HEK293 (cell line): ENCODE data around the gene ESRRA.

Source experiments
- CTCF ChIA-PET: fragments of 350-600 bp; formaldehyde crosslinking; extraction: SDS; loops from one replicate; lab custom pipeline; 2021; ENCODE audit warnings: antibody characterized with exemption; lab: Yijun Ruan, JAX
- POLR2A ChIA-PET: fragments of 300-600 bp; formaldehyde crosslinking; extraction: SDS; loops from one replicate; lab custom pipeline; 2020; ENCODE audit warnings: antibody characterized with exemption, inconsistent platforms; lab: Yijun Ruan, JAX
- H3K27ac ChIP-seq: fragments of 200-500 bp; sonication (Bioruptor generic); 2 replicates; pipeline ENCODE4 v1.5.1; 2014; ENCODE audit warnings: low read depth, low read length, control low read depth, inconsistent platforms; ENCODE audit errors: extremely low read depth
- H3K36me3 ChIP-seq, 2 experiments: fragments of 200-500 bp in 1 of 2; sonication (Bioruptor generic) in 1 of 2; 1 replicate in 1 of 2; 2 replicates in 1 of 2; pipeline ENCODE4 v1.5.1; 2014 to 2017; ENCODE audit warnings: inconsistent platforms in 2 of 2, low read length in 2 of 2; ENCODE audit not compliant: control insufficient read depth in 2 of 2, insufficient read depth in 1 of 2
- H3K4me1 ChIP-seq: fragments of 200-500 bp; sonication (Bioruptor generic); 2 replicates; pipeline ENCODE4 v1.5.1; 2014; ENCODE audit warnings: mild to moderate bottlenecking, low read length, inconsistent platforms; ENCODE audit not compliant: control insufficient read depth, insufficient read depth
- H3K4me3 ChIP-seq: 2 replicates; pipeline ENCODE4 v1.5.1; 2011; ENCODE audit warnings: low read depth, mild to moderate bottlenecking, control low read depth, low read length, moderate library complexity
- H3K9me3 ChIP-seq: fragments of 200-500 bp; sonication (Bioruptor generic); 2 replicates; pipeline ENCODE4 v1.5.1; 2014; ENCODE audit warnings: low read depth, low read length, inconsistent platforms; ENCODE audit not compliant: control insufficient read depth, insufficient read depth
- EGR2 ChIP-seq: fragments of 450-650 bp; formaldehyde crosslinking; IDR thresholded peaks from 2 replicates; pipeline ENCODE4 v1.5.1; 2016; ENCODE audit warnings: low read depth, missing biosample characterization, missing genetic modification characterization
- KLF1 ChIP-seq: fragments of 450-650 bp; formaldehyde crosslinking; IDR thresholded peaks from 2 replicates; pipeline ENCODE4 v1.5.1; 2016; ENCODE audit warnings: missing biosample characterization, missing genetic modification characterization
- KLF10 ChIP-seq: fragments of 450-650 bp; IDR thresholded peaks from 2 replicates; pipeline ENCODE4 v1.5.1; 2018; ENCODE audit warnings: missing biosample characterization, mild to moderate bottlenecking, missing genetic modification characterization
- KLF16 ChIP-seq: fragments of 450-650 bp; formaldehyde crosslinking; IDR thresholded peaks from 2 replicates; pipeline ENCODE4 v1.5.1; 2017; ENCODE audit warnings: missing biosample characterization, missing genetic modification characterization
- RBAK ChIP-seq: fragments of 450-650 bp; formaldehyde crosslinking; IDR thresholded peaks from 2 replicates; pipeline ENCODE4 v1.5.1; 2016; ENCODE audit warnings: missing biosample characterization, missing genetic modification characterization
- SCRT2 ChIP-seq: fragments of 450-650 bp; formaldehyde crosslinking; IDR thresholded peaks from 2 replicates; pipeline ENCODE4 v1.5.1; 2016; ENCODE audit warnings: missing biosample characterization, missing genetic modification characterization
- YY2 ChIP-seq: fragments of 450-650 bp; formaldehyde crosslinking; IDR thresholded peaks from 2 replicates; pipeline ENCODE4 v1.5.1; 2016; ENCODE audit warnings: missing biosample characterization, missing genetic modification characterization
- ZBTB1 ChIP-seq: fragments of 450-650 bp; formaldehyde crosslinking; IDR thresholded peaks from 2 replicates; pipeline ENCODE4 v1.5.1; 2016; ENCODE audit warnings: missing biosample characterization, missing genetic modification characterization
- ZBTB26 ChIP-seq: fragments of 450-650 bp; formaldehyde crosslinking; optimal IDR thresholded peaks from 2 replicates; pipeline ENCODE3; 2016; ENCODE audit warnings: missing biosample characterization, mild to moderate bottlenecking, missing genetic modification characterization
- ZFP37 ChIP-seq: fragments of 450-650 bp; formaldehyde crosslinking; IDR thresholded peaks from 2 replicates; pipeline ENCODE4 v1.5.1; 2016; ENCODE audit warnings: missing biosample characterization, missing genetic modification characterization
- ZNF10 ChIP-seq: fragments of 450-650 bp; formaldehyde crosslinking; IDR thresholded peaks from 2 replicates; pipeline ENCODE4 v1.5.1; 2017; ENCODE audit warnings: missing biosample characterization, missing genetic modification characterization
- ZNF133 ChIP-seq: fragments of 450-650 bp; formaldehyde crosslinking; IDR thresholded peaks from 2 replicates; pipeline ENCODE4 v1.5.1; 2016; ENCODE audit warnings: missing biosample characterization, missing genetic modification characterization
- ZNF140 ChIP-seq: fragments of 450-650 bp; formaldehyde crosslinking; IDR thresholded peaks from 2 replicates; pipeline ENCODE4 v1.5.1; 2016; ENCODE audit warnings: missing biosample characterization, missing genetic modification characterization
- ZNF157 ChIP-seq: fragments of 450-650 bp; formaldehyde crosslinking; IDR thresholded peaks from 2 replicates; pipeline ENCODE4 v1.5.1; 2016; ENCODE audit warnings: missing biosample characterization, missing genetic modification characterization
- ZNF341 ChIP-seq: fragments of 450-650 bp; formaldehyde crosslinking; IDR thresholded peaks from 2 replicates; pipeline ENCODE4; 2016; ENCODE audit warnings: low read depth, missing biosample characterization, missing genetic modification characterization
- ZNF433 ChIP-seq: fragments of 450-650 bp; formaldehyde crosslinking; IDR thresholded peaks from 2 replicates; pipeline ENCODE4 v1.5.1; 2016; ENCODE audit warnings: missing biosample characterization, missing genetic modification characterization, low read depth
- ZNF449 ChIP-seq: fragments of 450-650 bp; formaldehyde crosslinking; IDR thresholded peaks from 2 replicates; pipeline ENCODE4 v1.5.1; 2017; ENCODE audit warnings: missing biosample characterization, mild to moderate bottlenecking, missing genetic modification characterization, moderate library complexity
- ZNF561 ChIP-seq: fragments of 450-650 bp; IDR thresholded peaks from 2 replicates; pipeline ENCODE4 v1.5.1; 2018; ENCODE audit warnings: missing biosample characterization, missing genetic modification characterization, borderline replicate concordance
- ZNF623 ChIP-seq: fragments of 450-650 bp; formaldehyde crosslinking; IDR thresholded peaks from 2 replicates; pipeline ENCODE4 v1.5.1; 2016; ENCODE audit warnings: missing biosample characterization, missing genetic modification characterization
- ZNF629 ChIP-seq: fragments of 450-650 bp; formaldehyde crosslinking; IDR thresholded peaks from 2 replicates; pipeline ENCODE4 v1.5.1; 2017; ENCODE audit warnings: missing biosample characterization, missing genetic modification characterization
- ZNF660 ChIP-seq: fragments of 450-650 bp; IDR thresholded peaks from 2 replicates; pipeline ENCODE4 v1.5.1; 2018; ENCODE audit warnings: missing biosample characterization, mild to moderate bottlenecking, missing genetic modification characterization
- ZNF843 ChIP-seq: fragments of 450-650 bp; formaldehyde crosslinking; IDR thresholded peaks from 2 replicates; pipeline ENCODE4 v1.5.1; 2016; ENCODE audit warnings: missing biosample characterization, missing genetic modification characterization
- ZSCAN18 ChIP-seq: fragments of 450-650 bp; formaldehyde crosslinking; IDR thresholded peaks from 2 replicates; pipeline ENCODE4 v1.5.1; 2016; ENCODE audit warnings: missing biosample characterization, missing genetic modification characterization
- ZSCAN5A ChIP-seq: fragments of 450-650 bp; formaldehyde crosslinking; IDR thresholded peaks from 2 replicates; pipeline ENCODE4 v1.5.1; 2016; ENCODE audit warnings: missing biosample characterization, missing genetic modification characterization
- TF ChIP-seq, protein P1 (sequence below): fragments of 450-650 bp; formaldehyde crosslinking; conservative IDR thresholded peaks from 2 replicates; pipeline ENCODE4 v1.5.1; 2016; ENCODE audit warnings: low read depth, missing biosample characterization, missing genetic modification characterization
- TF ChIP-seq, protein P2 (sequence below): fragments of 450-650 bp; formaldehyde crosslinking; IDR thresholded peaks from 2 replicates; pipeline ENCODE4 v1.5.1; 2016; ENCODE audit warnings: missing biosample characterization, missing genetic modification characterization

Gene ESRRA

DNA sequence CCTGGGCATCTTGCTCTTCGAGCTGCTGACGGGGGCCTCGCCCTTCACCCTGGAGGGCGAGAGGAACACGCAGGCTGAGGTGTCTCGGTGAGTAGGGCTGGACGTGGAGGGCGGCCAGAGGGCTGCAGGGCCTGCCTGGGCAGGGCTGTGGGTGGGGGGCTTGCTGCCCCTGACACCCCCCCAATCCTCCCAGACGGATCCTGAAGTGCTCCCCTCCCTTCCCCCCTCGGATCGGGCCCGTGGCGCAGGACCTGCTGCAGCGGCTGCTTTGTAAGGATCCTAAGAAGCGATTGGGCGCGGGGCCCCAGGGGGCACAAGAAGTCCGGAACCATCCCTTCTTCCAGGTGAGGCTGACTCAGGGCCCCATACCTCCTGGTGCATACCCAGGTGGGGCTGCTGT, 56.3 kb downstream of the ESRRA start (continued):
- TF ChIP-seq, protein P1, sequence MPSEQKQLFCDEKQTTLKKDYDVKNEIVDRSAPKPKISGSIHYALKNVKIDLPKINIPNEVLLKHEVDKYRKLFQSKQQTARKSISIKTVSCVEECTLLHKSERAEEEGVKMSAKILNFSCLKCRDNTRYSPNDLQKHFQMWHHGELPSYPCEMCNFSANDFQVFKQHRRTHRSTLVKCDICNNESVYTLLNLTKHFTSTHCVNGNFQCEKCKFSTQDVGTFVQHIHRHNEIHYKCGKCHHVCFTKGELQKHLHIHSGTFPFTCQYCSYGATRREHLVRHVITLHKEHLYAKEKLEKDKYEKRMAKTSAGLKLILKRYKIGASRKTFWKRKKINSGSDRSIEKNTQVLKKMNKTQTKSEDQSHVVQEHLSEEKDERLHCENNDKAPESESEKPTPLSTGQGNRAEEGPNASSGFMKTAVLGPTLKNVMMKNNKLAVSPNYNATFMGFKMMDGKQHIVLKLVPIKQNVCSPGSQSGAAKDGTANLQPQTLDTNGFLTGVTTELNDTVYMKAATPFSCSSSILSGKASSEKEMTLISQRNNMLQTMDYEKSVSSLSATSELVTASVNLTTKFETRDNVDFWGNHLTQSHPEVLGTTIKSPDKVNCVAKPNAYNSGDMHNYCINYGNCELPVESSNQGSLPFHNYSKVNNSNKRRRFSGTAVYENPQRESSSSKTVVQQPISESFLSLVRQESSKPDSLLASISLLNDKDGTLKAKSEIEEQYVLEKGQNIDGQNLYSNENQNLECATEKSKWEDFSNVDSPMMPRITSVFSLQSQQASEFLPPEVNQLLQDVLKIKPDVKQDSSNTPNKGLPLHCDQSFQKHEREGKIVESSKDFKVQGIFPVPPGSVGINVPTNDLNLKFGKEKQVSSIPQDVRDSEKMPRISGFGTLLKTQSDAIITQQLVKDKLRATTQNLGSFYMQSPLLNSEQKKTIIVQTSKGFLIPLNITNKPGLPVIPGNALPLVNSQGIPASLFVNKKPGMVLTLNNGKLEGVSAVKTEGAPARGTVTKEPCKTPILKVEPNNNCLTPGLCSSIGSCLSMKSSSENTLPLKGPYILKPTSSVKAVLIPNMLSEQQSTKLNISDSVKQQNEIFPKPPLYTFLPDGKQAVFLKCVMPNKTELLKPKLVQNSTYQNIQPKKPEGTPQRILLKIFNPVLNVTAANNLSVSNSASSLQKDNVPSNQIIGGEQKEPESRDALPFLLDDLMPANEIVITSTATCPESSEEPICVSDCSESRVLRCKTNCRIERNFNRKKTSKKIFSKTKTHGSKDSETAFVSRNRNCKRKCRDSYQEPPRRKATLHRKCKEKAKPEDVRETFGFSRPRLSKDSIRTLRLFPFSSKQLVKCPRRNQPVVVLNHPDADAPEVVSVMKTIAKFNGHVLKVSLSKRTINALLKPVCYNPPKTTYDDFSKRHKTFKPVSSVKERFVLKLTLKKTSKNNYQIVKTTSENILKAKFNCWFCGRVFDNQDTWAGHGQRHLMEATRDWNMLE (tag by site-specific recombination), result no peak
- no peak for TF ChIP-seq ZNF10 (tag by site-specific recombination)
- TF ChIP-seq RBAK (tag by site-specific recombination), result no peak
- no peak for TF ChIP-seq KLF1
- TF ChIP-seq ZNF433 (tag by site-specific recombination), result no peak
- TF ChIP-seq ZNF843 (tag by site-specific recombination), result no peak
- TF ChIP-seq, protein P2, sequence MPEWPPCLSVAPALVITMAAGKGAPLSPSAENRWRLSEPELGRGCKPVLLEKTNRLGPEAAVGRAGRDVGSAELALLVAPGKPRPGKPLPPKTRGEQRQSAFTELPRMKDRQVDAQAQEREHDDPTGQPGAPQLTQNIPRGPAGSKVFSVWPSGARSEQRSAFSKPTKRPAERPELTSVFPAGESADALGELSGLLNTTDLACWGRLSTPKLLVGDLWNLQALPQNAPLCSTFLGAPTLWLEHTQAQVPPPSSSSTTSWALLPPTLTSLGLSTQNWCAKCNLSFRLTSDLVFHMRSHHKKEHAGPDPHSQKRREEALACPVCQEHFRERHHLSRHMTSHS, result no peak
- no peak for TF ChIP-seq ZNF561 (tag by site-specific recombination)
- TF ChIP-seq EGR2, result no peak

DNA sequence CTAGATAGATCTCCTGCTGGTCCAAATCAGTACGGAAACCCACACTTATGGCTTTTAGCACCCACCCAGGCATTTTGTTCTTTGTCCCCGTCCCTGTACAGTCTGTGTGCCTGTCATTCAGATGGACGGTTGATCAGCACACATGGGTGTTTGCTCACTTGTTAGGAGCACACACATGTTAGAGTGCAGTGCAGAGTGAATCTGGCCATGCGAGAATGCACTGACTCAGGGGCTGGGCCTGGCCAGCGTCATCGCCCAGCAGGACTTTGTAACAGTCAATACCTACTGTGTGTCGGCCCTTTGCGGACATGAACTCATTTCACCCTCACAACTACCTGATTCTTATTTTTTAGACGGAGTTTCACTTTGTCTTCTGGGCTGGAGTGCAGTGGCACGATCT, 57.0 kb downstream of the ESRRA start:
- Histone ChIP-seq H3K4me1 (no peaks in the 10 kb centered on the region; the same call in 1 of the 2 replicates), H3K27ac (no peak overlapping the region), H3K9me3 (no peaks in the 10 kb centered on the region)
- CTCF ChIA-PET, result interaction anchor here (1.2 kb wide), 1 partner anchor 287 kb away, joined by 4 read pairs; no protein-coding TSS in a partner anchor
- POLR2A ChIA-PET, result no interaction called here
- TF ChIP-seq ZNF157 (tag by site-specific recombination) (no peak), ZBTB1 (tag by site-specific recombination) (no peak), ZNF341 (tag by site-specific recombination) (no peak), ZNF629 (tag by site-specific recombination) (no peak), ZSCAN5A (no peak), KLF10 (no peak), ZNF140 (tag by site-specific recombination) (no peak), YY2 (tag by site-specific recombination) (no peak), ZNF133 (tag by site-specific recombination) (no peak), SCRT2 (tag by site-specific recombination) (no peak), ZNF623 (tag by site-specific recombination) (no peak), ZFP37 (tag by site-specific recombination) (no peak), KLF16 (no peak), ZBTB26 (tag by site-specific recombination) (no peak), RBAK (tag by site-specific recombination) (no peak), ZNF449 (tag by site-specific recombination) (no peak), ZSCAN18 (no peak), ZNF660 (no peak)
- TF ChIP-seq, all 188 proteins: peak for 0
- peaks cover 0 to 54% of the 10 kb centered on the region in 2 experiments; a peak in 2 of 3 replicates for H3K36me3 ChIP-seq
- H3K4me3 ChIP-seq, result no peak overlapping the region
